Liver (tissue), 3 donors: ENCODE measurements around the gene TBC1D7.

ENCODE experiments used
- ATF3 ChIP-seq: IDR thresholded peaks from 2 replicates; pipeline ENCODE4 v1.6.1; 2016; ENCODE audit warnings: antibody characterized with exemption
- CTCF ChIP-seq: fragments of 150-350 bp; IDR thresholded peaks from 2 replicates; pipeline ENCODE4 v1.5.1; 2017; ENCODE audit warnings: improper control_type of control experiment, low read depth, low read length; ENCODE audit not compliant: missing input control
- EGR1 ChIP-seq, 2 donors: IDR thresholded peaks; 2 replicates each; pipeline ENCODE4 v1.6.1; 2016 to 2018; ENCODE audit warnings: antibody characterized with exemption in 2 of 2, low read depth in 2 of 2
- FOXA1 ChIP-seq: IDR thresholded peaks from 2 replicates; pipeline ENCODE4 v1.6.1; 2016; ENCODE audit warnings: antibody characterized with exemption
- JUND ChIP-seq, 2 donors: IDR thresholded peaks; 2 replicates each; pipeline ENCODE4 v1.6.1; 2016; ENCODE audit warnings: antibody characterized with exemption in 2 of 2
- RAD21 ChIP-seq, 2 donors: IDR thresholded peaks; 2 replicates each; pipeline ENCODE4 v1.6.1; 2016; ENCODE audit warnings: antibody characterized with exemption in 2 of 2, mild to moderate bottlenecking in 2 of 2
- REST ChIP-seq: IDR thresholded peaks from 2 replicates; pipeline ENCODE4 v1.6.1; 2016; ENCODE audit warnings: antibody characterized with exemption, mild to moderate bottlenecking
- ZBTB33 ChIP-seq: IDR thresholded peaks from 2 replicates; pipeline ENCODE4 v1.6.1; 2016; ENCODE audit warnings: antibody characterized with exemption
- donor health status: healthy.
- donor health status: healthy.

GRCh38 chr6:13262302-13263230 lies 65.8 kb downstream of the TBC1D7 start:
- TF ChIP-seq CTCF (no peak), REST (no peak), ATF3 (no peak), EGR1 (IDR thresholded peaks at IDR 0.05; ENCODE audit: low read depth in 2 of 2) (no peak), RAD21 (IDR thresholded peaks at IDR 0.05) (no peak), JUND (IDR thresholded peaks at IDR 0.05) (no peak), ZBTB33 (no peak), FOXA1 (no peak)
